Gastrocnemius medialis (tissue), 4 donors: ENCODE data around the gene SH3GL3.

ENCODE experiments used
- POLR2A ChIP-seq, 2 donors: fragments of 450-650 bp; IDR thresholded peaks; one replicate each; pipeline ENCODE4 v1.6.1; 2017; ENCODE audit warnings: antibody characterized with exemption in 2 of 2, mild to moderate bottlenecking in 2 of 2, moderate library complexity in 2 of 2
- TF ChIP-seq, protein P1 (sequence below), 5 experiments: fragments of 450-650 bp in 3 of 5; fragments of 200-600 bp in 2 of 5; sonication (generic) in 2 of 5; IDR thresholded peaks in 4 of 5; conservative IDR thresholded peaks in 1 of 5; 1 replicate in 4 of 5; 2 replicates in 1 of 5; pipeline ENCODE4 v1.5.1; 2016 to 2019; ENCODE audit warnings: antibody characterized with exemption in 5 of 5, mild to moderate bottlenecking in 3 of 5, moderate library complexity in 3 of 5

DNA sequence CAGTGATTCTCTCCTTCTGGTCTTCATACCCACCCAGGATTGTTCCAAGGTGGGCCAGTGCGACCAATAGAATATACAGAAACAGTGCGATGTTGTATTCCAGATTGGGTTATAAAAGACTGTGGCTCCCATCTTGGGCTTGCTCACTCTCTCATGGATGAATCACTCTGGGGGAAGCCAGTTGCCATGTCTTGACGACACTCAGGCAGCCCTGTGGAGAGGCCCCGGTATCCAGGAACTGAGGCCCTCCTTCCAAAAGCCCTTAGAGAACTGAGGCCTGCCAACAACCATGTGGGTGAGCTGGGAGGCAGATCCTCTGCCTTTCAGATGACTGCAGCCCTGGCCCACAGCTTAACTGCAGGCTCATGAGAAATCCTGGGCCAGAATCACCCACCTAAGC, 57.2 kb downstream of the SH3GL3 start:
- TF ChIP-seq, protein P1, sequence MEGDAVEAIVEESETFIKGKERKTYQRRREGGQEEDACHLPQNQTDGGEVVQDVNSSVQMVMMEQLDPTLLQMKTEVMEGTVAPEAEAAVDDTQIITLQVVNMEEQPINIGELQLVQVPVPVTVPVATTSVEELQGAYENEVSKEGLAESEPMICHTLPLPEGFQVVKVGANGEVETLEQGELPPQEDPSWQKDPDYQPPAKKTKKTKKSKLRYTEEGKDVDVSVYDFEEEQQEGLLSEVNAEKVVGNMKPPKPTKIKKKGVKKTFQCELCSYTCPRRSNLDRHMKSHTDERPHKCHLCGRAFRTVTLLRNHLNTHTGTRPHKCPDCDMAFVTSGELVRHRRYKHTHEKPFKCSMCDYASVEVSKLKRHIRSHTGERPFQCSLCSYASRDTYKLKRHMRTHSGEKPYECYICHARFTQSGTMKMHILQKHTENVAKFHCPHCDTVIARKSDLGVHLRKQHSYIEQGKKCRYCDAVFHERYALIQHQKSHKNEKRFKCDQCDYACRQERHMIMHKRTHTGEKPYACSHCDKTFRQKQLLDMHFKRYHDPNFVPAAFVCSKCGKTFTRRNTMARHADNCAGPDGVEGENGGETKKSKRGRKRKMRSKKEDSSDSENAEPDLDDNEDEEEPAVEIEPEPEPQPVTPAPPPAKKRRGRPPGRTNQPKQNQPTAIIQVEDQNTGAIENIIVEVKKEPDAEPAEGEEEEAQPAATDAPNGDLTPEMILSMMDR (IDR thresholded peaks at IDR 0.05 in 4 of 5, conservative IDR thresholded peaks at IDR 0.05 in 1 of 5), result no peak
- no peak for TF ChIP-seq POLR2A (IDR thresholded peaks at IDR 0.05)
